NB4 (cell line): ENCODE measurements around the gene UFD1.

ENCODE experiments used
- DNase-seq: peaks from one replicate; pipeline ENCODE4 v3.0.0; 2010; ENCODE audit warnings: low read depth
- H3K4me3 ChIP-seq: one replicate; pipeline ENCODE4 v1.5.1; 2011; ENCODE audit warnings: mild to moderate bottlenecking, low read depth, low read length, moderate library complexity
- MAX ChIP-seq: IDR thresholded peaks from 2 replicates; pipeline ENCODE4 v1.6.1; 2011; ENCODE audit warnings: low read depth, low read length
- MYC ChIP-seq: IDR thresholded peaks from 2 replicates; pipeline ENCODE4 v1.6.1; 2011; ENCODE audit warnings: low read depth, low read length
- POLR2A ChIP-seq: IDR thresholded peaks from 2 replicates; pipeline ENCODE4 v1.6.1; 2011; ENCODE audit warnings: mild to moderate bottlenecking; ENCODE audit not compliant: insufficient read length; ENCODE audit errors: extremely low read depth
- TF ChIP-seq, protein P1 (sequence below): IDR thresholded peaks from one replicate; pipeline ENCODE4 v1.5.1; 2012; ENCODE audit warnings: low read depth, low read length

UFD1 gene

GRCh38 chr22:19466848-19467752 lies 11.9 kb downstream of the UFD1 start:
- H3K4me3 ChIP-seq: no peak overlapping the region
- no peak for DNase-seq
- no peak for TF ChIP-seq POLR2A
- no peak for TF ChIP-seq MAX
- no peak for TF ChIP-seq MYC
- TF ChIP-seq, protein P1, sequence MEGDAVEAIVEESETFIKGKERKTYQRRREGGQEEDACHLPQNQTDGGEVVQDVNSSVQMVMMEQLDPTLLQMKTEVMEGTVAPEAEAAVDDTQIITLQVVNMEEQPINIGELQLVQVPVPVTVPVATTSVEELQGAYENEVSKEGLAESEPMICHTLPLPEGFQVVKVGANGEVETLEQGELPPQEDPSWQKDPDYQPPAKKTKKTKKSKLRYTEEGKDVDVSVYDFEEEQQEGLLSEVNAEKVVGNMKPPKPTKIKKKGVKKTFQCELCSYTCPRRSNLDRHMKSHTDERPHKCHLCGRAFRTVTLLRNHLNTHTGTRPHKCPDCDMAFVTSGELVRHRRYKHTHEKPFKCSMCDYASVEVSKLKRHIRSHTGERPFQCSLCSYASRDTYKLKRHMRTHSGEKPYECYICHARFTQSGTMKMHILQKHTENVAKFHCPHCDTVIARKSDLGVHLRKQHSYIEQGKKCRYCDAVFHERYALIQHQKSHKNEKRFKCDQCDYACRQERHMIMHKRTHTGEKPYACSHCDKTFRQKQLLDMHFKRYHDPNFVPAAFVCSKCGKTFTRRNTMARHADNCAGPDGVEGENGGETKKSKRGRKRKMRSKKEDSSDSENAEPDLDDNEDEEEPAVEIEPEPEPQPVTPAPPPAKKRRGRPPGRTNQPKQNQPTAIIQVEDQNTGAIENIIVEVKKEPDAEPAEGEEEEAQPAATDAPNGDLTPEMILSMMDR: no peak

DNA sequence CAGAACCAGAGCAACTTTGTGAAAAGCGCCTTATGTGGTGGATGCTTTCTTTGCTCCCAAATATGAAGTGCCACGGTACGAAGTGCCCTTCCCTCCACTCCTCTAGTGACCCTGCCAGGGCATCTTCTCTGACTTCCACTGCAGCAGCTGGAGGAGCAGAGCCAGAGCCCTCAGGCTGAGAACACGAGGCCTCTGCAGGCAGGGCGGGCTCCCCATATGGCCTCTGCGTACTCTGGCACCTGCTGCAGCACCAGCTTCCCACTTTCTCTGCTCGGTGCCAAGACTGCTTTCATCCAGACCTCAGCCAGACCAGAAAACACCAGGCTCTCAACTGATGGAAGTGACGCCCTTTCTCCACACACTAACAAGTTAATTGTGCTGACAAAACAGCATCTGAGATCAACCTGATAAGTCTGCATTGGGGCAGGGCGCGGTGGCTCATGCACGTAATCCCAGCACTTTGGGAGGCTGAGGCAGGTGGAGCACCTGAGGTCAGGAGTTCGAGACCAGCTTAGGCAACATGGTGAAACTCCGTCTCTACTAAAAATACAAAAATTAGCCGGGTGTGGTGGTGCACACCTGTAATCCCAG lies 12.8 kb downstream of the UFD1 start:
- DNase-seq: no peak
- no peak for TF ChIP-seq MAX
- no peak for TF ChIP-seq MYC
- TF ChIP-seq POLR2A: no peak
- TF ChIP-seq, protein P1: no peak
- no peak overlapping the region for H3K4me3 ChIP-seq

- TF ChIP-seq, protein P1: no peak
- no peak for TF ChIP-seq MAX
- no peak for TF ChIP-seq POLR2A
- TF ChIP-seq MYC: no peak
- DNase-seq: no peak
- H3K4me3 ChIP-seq: no peak overlapping the region
Observed at GRCh38 chr22:19464975-19465374, 14.0 kb downstream of the UFD1 start.

- TF ChIP-seq MYC (no peak), POLR2A (no peak), MAX (no peak)
- TF ChIP-seq, protein P1: no peak
- DNase-seq: no peak
Observed at GRCh38 chr22:19464546-19464945, 14.4 kb downstream of the UFD1 start.

DNA sequence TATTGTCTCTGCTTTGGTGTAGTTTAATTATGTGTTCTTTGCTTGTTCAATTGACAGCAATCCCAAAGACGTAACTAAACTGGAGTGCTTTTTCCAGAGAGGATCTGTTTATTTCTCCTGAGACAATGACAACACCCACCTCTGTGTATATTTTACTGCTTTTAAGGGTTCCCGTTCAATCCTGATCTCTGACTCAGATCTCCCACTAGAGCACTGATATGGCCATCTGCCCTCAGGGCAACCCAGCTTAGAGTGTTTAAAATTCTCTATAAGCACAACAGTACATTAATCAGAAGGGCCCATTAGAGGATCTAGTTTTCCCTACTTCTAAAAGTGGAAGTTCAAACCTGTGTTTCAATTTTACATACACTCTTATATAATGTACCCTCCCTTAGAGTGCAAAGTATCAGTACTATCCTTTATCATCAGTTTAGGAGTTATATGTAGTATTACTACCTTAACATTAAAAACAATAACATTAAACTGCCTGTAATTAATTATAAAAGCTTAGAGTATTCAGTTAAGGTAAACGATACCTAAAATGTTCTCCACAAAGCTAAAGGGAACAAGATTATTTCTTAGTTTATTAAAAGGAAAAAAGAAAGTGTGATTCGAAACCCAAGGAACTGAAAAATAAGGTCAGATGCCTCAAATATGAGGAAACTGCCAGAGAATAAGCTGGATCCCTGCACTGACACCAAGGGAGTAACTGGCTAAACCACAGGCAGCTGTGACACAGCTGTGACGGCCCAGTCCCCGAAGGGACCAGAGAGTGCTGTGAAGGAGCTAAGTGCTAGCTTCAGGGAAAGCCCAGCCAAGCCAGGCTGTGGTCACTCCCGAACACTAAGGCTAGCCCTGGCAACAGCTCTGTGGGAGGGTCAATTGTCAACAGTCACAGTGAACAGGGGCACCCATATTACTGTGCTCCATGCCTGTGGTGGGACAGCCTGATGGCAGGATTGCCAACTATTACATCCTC lies 15.2 kb downstream of the UFD1 start:
- TF ChIP-seq MAX: no peak
- H3K4me3 ChIP-seq: no peak overlapping the region
- no peak for DNase-seq

More at GRCh38 chr22:19464546-19464945, 14.4 kb downstream of the UFD1 start:
- H3K4me3 ChIP-seq: no peak overlapping the region
